ENCODE results near the gene SLC6A6.

Gene SLC6A6

GRCh38 chr3:14472471-14473351 is 70.3 kb downstream of the SLC6A6 start:
- no peak for DNase-seq

GRCh38 chr3:14473411-14473891 is 71.0 kb downstream of the SLC6A6 start:
- no peak for DNase-seq

GRCh38 chr3:14474363-14475081 is 72.1 kb downstream of the SLC6A6 start:
- no peak for DNase-seq

GRCh38 chr3:14475621-14476020 is 73.2 kb downstream of the SLC6A6 start:
- DNase-seq = no peak

- DNase-seq = no peak
These were observed 74.3 kb downstream of the SLC6A6 start for GRCh38 chr3:14476583-14477265.

GRCh38 chr3:14477311-14477935 is 75.0 kb downstream of the SLC6A6 start:
- DNase-seq = no peak

GRCh38 chr3:14478956-14479550 is 76.6 kb downstream of the SLC6A6 start:
- no peak for DNase-seq

- no peak for DNase-seq
These were observed 77.2 kb downstream of the SLC6A6 start for GRCh38 chr3:14479591-14479990.

GRCh38 chr3:14480207-14481017 is 78.0 kb downstream of the SLC6A6 start:
- DNase-seq = no peak

- DNase-seq = no peak
These were observed 78.7 kb downstream of the SLC6A6 start for GRCh38 chr3:14481018-14481645.

GRCh38 chr3:14481646-14482036 is 79.2 kb downstream of the SLC6A6 start:
- DNase-seq = no peak

GRCh38 chr3:14482271-14482721 is 79.9 kb downstream of the SLC6A6 start:
- DNase-seq = no peak

- DNase-seq = no peak
These were observed 80.9 kb downstream of the SLC6A6 start for GRCh38 chr3:14483286-14483685.

- DNase-seq = no peak
These were observed 82.3 kb downstream of the SLC6A6 start for GRCh38 chr3:14484741-14485140.

- no peak for DNase-seq
These were observed 83.6 kb downstream of the SLC6A6 start for GRCh38 chr3:14485981-14486380.

GRCh38 chr3:14486460-14486859 is 84.1 kb downstream of the SLC6A6 start:
- DNase-seq = no peak

- no peak for DNase-seq
These were observed 84.7 kb downstream of the SLC6A6 start for GRCh38 chr3:14487086-14487485.

- no peak for DNase-seq
These were observed 85.4 kb downstream of the SLC6A6 start for GRCh38 chr3:14487821-14488220.

GRCh38 chr3:14488286-14489041 is 86.1 kb downstream of the SLC6A6 start:
- DNase-seq = no peak

GRCh38 chr3:14489641-14490040 is 87.2 kb downstream of the SLC6A6 start:
- no peak for DNase-seq
